RKO (cell line): ENCODE data around the gene MED31.
"Not testable (repeated sequence)": the region's sequence is repeated elsewhere in the genome, so short reads cannot be mapped to it uniquely, and the experiment has no call there.

Experiments
- DNase-seq: peaks from one replicate; pipeline ENCODE4 v3.0.0-alpha.2; 2016; ENCODE audit warnings: low spot score

MED31 gene

DNA sequence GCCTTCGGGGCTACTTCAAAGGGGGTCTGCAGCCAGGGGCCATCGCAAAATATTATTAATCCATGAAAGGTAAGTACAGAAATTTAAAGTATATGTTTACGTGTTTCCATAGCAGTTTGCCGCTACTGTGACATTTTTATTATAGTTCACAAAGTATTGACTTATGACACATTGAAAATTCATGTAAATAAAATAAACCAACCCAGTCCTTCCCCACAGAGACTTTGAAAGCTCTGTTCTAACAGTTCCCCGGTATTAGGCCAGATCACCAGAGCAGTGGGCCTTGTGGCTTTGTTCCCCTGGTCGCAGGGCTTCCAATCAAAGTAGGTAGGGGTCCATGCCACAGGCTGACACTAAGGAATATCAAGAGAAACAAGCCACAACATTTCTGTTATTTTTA is 24.8 kb downstream of the MED31 start:
- DNase-seq, result no peak

- DNase-seq, result no peak
Observed at GRCh38 chr17:6623941-6624340, 27.5 kb downstream of the MED31 start.

DNA sequence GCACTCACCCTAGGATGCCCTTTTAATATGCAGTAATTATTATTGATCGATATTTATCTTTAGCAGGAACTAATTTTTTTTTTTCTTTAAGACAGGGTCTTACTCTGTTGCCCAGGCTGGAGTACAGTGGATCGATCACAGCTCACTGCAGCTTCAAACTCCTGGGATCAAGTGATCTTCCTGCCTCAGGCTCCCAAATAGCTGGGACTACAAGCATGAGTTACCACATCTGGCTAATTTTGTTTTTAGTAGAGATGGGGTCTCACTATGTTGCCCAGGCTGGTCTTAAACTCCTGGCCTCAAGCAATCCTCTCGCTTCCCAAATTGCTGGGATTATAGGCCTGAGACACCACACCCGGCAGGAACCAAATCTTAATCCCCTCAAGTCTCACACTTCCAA is 40.2 kb downstream of the MED31 start:
- no peak for DNase-seq

DNA sequence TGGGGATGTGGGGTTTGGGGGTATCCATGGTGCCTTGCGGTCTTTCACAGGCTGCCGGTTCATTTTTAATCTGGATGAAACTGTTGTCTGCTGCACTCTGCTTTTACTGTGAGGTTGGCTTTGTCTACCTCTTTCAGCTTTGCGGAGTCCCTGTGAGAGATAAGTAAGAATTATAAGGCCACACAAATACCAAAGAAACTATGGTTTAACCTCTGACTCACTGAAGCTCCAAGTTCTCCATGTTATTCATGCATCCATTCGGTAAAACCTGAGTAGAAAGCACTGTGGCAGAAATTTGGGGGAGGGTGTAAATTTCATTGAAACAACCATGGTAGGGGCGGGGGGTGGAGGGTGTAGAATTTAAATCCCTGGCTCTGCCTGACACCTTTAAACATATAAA is 41.4 kb downstream of the MED31 start:
- DNase-seq, result no peak

GRCh38 chr17:6608321-6608720 is 43.1 kb downstream of the MED31 start:
- peak; percentile 74 for DNase-seq

- DNase-seq, result no peak
Observed at GRCh38 chr17:6605142-6605541, 46.3 kb downstream of the MED31 start.

DNA sequence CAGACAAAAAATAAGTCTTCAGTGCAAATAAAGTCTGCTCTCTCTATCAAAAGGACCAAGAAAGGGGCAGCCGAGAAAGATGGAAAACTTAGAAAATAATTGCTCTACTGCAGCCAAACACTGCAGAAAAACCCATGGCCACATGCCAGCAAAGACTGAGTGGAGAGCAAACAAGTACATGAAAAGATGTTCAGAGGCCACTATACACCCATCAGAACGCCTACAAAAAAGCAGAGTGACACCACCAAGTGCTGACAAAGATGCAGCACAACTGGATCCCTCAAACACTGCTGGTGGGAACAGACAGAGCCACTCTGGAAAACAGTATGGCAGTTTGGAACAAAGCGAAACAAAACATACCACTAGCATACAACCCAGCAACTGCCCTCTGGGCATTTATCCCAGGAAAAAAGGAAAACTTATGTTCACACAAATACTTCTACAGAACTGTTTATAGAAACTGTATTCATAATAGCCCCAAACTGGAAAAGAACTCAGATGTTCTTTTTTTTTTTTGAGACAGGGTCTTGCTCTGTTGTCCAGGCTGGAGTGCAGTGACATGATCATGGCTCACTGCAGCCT is 47.6 kb downstream of the MED31 start:
- DNase-seq, result no peak

GRCh38 chr17:6602141-6602540 is 49.3 kb downstream of the MED31 start:
- DNase-seq, result no peak

- no peak for DNase-seq
Observed at GRCh38 chr17:6599364-6599763, 52.0 kb downstream of the MED31 start.

- no peak for DNase-seq
Observed at GRCh38 chr17:6597727-6598126, 53.7 kb downstream of the MED31 start.

GRCh38 chr17:6596941-6597340 is 54.5 kb downstream of the MED31 start:
- DNase-seq, result no peak

- no peak for DNase-seq
Observed at GRCh38 chr17:6596511-6596910, 54.9 kb downstream of the MED31 start.

GRCh38 chr17:6596081-6596480 is 55.3 kb downstream of the MED31 start:
- DNase-seq, result no peak

- DNase-seq, result not testable (repeated sequence)
Observed at GRCh38 chr17:6593371-6593770, 58.0 kb downstream of the MED31 start.
